IPS DF 6.9 (cell line): ENCODE data around the gene INO80E.

Source experiments
- DNase-seq: peaks from one replicate; pipeline ENCODE4 v3.0.0-alpha.2; 2013; ENCODE audit warnings: low read depth, low spot score
- H3K27ac ChIP-seq: one replicate; pipeline ENCODE4 v1.5.1; 2013; ENCODE audit warnings: low read length, control low read depth
- H3K27me3 ChIP-seq: 2 replicates; pipeline ENCODE4 v1.6.1; 2013; ENCODE audit warnings: mild to moderate bottlenecking, low read length; ENCODE audit not compliant: control insufficient read depth, insufficient read depth
- H3K36me3 ChIP-seq: 2 replicates; pipeline ENCODE4 v1.6.1; 2013; ENCODE audit warnings: low read length; ENCODE audit not compliant: control insufficient read depth, insufficient read depth
- H3K4me1 ChIP-seq: 2 replicates; pipeline ENCODE4 v1.6.1; 2013; ENCODE audit warnings: low read length; ENCODE audit not compliant: control insufficient read depth, insufficient read depth
- H3K4me3 ChIP-seq: 2 replicates; pipeline ENCODE4 v1.5.1; 2013; ENCODE audit warnings: mild to moderate bottlenecking, low read length
- H3K9me3 ChIP-seq: 2 replicates; pipeline ENCODE4 v1.6.1; 2013; ENCODE audit warnings: low read length, inconsistent platforms; ENCODE audit not compliant: control insufficient read depth, insufficient read depth
- WGBS: extraction: QIAGEN DNeasy Blood & Tissue Kit; methylation state at CpG from one replicate; pipeline ENCODE4 v1.1.7; 2013; ENCODE audit warnings: mixed read lengths, missing lambda C conversion rate; ENCODE audit not compliant: insufficient read length, insufficient coverage; 5-methylcytosine and 5-hydroxymethylcytosine counted together

The INO80E gene

DNA sequence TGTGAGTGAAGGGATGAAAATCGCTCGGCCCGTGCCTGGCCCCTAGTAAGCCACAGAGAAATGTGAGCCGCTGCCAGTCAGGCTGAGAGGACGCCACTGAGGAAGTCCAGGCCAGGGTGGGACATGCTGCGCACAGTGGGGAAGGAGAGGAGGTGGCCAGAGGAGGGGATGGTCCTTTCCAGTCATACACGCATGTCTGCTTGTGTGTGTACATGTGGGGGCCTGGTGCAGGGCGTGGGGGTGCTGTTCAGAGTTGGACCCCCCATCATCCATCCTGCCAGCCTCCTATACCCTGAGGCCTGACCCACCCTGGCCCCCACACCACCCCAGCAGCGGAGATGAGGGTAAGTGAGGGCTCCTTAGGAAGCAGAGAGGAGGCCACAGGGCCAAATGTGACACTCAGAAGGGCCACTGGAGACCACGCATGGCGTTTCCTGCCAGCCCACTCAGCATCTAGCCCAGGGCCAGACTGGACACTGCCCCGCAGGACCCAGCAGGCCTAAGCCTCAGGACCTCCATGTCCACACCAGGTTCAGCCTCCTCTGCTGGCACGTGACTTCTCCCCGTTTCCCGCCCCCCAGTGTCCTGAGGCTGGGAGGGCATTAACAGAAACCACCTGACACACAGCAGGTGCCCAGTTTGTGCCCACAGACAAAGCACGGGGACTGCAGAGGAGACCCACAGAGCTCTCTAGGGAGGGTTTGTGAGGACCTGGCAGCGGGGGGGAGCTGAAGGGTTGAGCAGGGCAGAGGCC, 7.8 kb downstream of the INO80E start:
- Histone ChIP-seq H3K36me3 (peaks cover 19% of the 10 kb centered on the region), H3K4me3 (no peak overlapping the region), H3K4me1 (no peaks in the 10 kb centered on the region; the same call in 1 of the 2 replicates), H3K27me3 (no peaks in the 10 kb centered on the region), H3K9me3 (no peaks in the 10 kb centered on the region), H3K27ac (no peak overlapping the region)
- no CpG with 5 or more reads among the region's 17 CpGs for WGBS
- no peak for DNase-seq

DNA sequence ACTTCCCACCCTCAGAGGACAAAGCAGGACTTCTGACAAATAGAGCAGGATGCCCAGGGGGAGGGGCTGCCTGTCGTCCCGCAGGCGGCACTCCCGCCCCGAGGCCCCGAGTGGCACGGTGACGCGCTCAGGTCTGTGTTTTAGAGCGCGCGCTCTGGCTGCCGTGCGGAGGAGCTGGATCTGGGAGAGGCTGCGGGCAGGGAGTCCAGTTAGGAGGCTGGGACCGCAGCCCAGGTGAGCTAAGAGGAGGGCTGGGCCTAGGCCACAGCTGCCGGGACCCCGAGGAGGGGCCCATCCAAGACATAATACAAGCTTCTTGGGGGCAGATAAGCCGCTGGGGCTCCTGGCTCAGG, 8.4 kb downstream of the INO80E start:
- H3K27ac ChIP-seq = no peak overlapping the region
- peaks cover 19% of the 10 kb centered on the region for H3K36me3 ChIP-seq
- no peak overlapping the region for H3K4me3 ChIP-seq
- WGBS = no CpG with 5 or more reads among the region's 19 CpGs
- DNase-seq = no peak
- no peaks in the 10 kb centered on the region for H3K27me3 ChIP-seq
- no peaks in the 10 kb centered on the region; the same call in none of the 2 replicates for H3K4me1 ChIP-seq
- no peaks in the 10 kb centered on the region for H3K9me3 ChIP-seq

DNA sequence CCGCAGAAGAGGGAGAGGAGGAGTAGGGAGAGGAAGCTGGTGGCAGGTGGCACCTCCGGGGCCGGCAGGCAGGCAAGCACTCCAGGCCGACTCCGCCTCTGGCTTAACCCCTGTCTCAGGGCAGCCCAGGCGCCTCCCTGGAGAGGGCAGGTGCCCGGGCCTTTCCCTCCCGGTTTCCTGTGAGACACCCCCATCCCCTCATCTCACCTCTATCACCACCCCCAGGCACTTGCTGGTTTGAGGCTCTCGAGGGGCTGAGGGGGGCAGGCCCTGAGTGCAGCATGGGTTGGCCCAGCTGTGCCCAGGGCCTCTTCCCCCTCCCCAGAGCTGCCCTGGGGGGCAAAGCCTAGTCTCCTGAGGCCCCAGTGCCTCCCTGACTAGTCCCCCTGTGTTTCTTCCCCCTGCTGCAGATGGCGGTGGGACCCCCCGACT, 8.8 kb downstream of the INO80E start:
- no peaks in the 10 kb centered on the region for H3K9me3 ChIP-seq
- no peak overlapping the region for H3K27ac ChIP-seq

DNA sequence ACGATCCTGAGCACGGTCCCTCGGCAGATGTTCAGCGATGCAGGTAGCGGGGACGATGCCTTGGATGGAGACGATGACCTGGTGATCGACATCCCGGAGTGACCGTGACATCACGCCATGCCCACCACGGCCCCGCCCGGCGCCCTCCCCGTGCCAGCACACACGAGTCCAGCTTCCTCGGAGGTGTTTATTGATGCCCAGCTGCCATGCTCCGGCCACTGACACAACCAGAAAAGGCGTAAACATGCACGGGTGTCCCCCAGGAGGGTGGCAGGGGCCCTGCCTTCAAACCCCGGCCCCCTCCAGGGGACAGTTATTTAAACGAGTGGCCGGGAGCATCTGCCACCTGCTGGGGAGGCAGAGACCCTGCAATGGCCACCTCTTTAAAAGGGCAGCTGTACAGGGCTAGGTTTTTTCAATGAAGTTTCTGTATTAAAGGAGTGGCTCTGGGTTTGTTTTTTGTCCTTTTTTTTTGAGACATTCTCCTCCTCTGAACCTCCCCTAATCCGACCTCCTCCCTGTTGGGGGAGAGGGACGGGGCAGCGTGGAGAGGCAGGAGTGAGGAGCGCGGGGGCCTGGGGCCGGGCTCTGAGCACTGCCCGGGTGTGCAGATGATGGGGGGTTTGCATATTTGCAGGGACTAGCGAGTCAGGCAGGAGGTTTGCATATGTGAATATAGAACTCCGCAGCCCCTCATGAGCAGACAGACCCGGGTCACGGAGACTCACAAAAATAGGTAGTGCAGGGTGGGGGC, 9.5 kb downstream of the INO80E start:
- H3K36me3 ChIP-seq = peaks cover 19% of the 10 kb centered on the region
- no peak for DNase-seq
- H3K27ac ChIP-seq = no peak overlapping the region
- no CpG with 5 or more reads among the region's 35 CpGs for WGBS
- H3K9me3 ChIP-seq = no peaks in the 10 kb centered on the region
- peaks cover 2% of the 10 kb centered on the region; the same call in 1 of the 2 replicates for H3K27me3 ChIP-seq
- H3K4me3 ChIP-seq = no peak overlapping the region
- H3K4me1 ChIP-seq = peaks cover 3% of the 10 kb centered on the region

More for the DNA sequence above, 8.8 kb downstream of the INO80E start:
- no CpG with 5 or more reads among the region's 11 CpGs for WGBS
- Histone ChIP-seq H3K4me3 (no peak overlapping the region), H3K36me3 (peaks cover 19% of the 10 kb centered on the region), H3K4me1 (no peaks in the 10 kb centered on the region; the same call in none of the 2 replicates), H3K27me3 (no peaks in the 10 kb centered on the region)
- no peak for DNase-seq

- H3K9me3 ChIP-seq = no peaks in the 10 kb centered on the region
- no peak for DNase-seq
- no peak overlapping the region for H3K4me3 ChIP-seq
- peaks cover 2% of the 10 kb centered on the region; the same call in 1 of the 2 replicates for H3K27me3 ChIP-seq
- H3K4me1 ChIP-seq = peaks cover 3% of the 10 kb centered on the region
- no CpG with 5 or more reads among the region's 18 CpGs for WGBS
- no peak overlapping the region for H3K27ac ChIP-seq
- peaks cover 19% of the 10 kb centered on the region for H3K36me3 ChIP-seq
Measured at GRCh38 chr16:30006095-30006473, 10.0 kb downstream of the INO80E start.

- WGBS = no CpG with 5 or more reads among the region's 34 CpGs
- Histone ChIP-seq H3K27me3 (peaks cover 2% of the 10 kb centered on the region; the same call in 1 of the 2 replicates), H3K9me3 (no peaks in the 10 kb centered on the region), H3K4me3 (no peak overlapping the region), H3K4me1 (peaks cover 3% of the 10 kb centered on the region), H3K36me3 (peaks cover 17% of the 10 kb centered on the region), H3K27ac (no peak overlapping the region)
- DNase-seq = no peak
Measured at GRCh38 chr16:30006659-30007377, 10.8 kb downstream of the INO80E start.

DNA sequence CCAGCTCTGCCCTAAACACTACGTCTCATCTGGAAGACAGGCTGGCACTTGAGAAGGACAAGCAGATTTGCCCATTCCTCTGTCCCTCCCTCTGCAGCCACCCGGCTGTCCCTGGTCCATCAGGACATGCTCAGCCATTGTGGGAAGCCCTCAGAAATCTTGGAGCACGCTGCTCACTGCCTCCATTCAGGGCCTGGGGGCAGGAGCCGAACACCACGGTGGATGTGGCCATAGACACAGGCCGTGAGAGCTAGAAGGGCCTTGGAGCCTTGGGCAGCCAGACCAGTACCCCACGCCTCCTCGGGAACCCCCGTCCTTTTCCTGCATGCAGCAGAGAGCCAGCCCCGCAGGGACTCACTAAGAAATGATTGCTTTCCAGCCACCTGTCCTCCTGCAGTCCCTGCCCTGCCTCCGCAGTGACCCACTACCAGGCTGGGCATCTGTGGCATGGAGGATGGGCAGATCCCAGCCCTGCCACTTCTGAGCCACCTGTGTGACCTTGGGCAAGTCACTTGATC, 11.4 kb downstream of the INO80E start:
- peaks cover 2% of the 10 kb centered on the region; the same call in 1 of the 2 replicates for H3K27me3 ChIP-seq
- H3K9me3 ChIP-seq = no peaks in the 10 kb centered on the region
- no CpG with 5 or more reads among the region's 11 CpGs for WGBS
- peaks cover 3% of the 10 kb centered on the region for H3K4me1 ChIP-seq
- no peak overlapping the region for H3K27ac ChIP-seq
- no peak overlapping the region for H3K4me3 ChIP-seq
- no peak for DNase-seq
- peaks cover 13% of the 10 kb centered on the region for H3K36me3 ChIP-seq

DNA sequence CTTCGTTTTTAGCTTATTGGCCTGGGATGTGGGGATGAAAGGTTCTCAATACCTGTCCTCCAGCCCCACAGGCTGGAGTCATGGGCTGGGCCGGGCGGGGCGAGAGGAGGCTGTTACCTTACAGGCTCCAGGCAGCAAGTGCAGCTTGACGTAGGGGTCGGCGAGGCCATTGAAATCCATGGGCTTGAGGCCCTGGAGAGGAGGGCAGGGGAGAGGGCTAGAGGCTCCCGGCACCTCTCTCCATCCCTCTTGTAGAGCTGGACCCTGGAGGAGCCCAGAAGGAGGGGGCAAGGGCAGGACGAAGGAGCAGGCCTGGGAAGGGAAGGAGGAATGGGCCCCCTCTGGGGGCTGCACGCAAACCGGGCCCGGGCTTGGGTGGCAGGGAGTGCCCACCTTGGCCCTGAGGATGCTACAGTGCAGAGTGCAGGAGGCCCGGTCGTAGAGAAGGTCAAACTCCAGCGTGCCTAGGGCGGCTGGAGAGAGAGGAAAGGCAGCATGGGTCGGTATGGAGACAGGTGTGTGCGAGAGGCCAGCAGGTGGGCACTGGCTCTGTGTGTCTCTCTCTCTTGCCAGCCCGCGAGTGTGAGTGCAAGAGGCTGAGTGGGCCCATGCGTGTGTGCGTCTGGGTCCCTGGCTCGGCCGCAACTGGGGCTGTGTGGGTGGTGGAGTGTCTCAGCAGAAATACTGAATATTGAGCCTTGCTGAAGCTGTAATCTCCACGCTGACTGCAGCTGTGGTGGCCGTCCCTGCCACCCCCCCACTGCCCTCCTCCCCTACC, 13.2 kb downstream of the INO80E start:
- Histone ChIP-seq H3K36me3 (peaks cover 4% of the 10 kb centered on the region; the same call in 1 of the 2 replicates), H3K9me3 (no peaks in the 10 kb centered on the region), H3K27ac (no peak overlapping the region), H3K4me1 (peaks cover 3% of the 10 kb centered on the region), H3K4me3 (no peak overlapping the region), H3K27me3 (peaks cover 2% of the 10 kb centered on the region; the same call in 1 of the 2 replicates)
- no CpG with 5 or more reads among the region's 26 CpGs for WGBS
- DNase-seq = no peak

GRCh38 chr16:30009990-30010843, 14.2 kb downstream of the INO80E start:
- H3K27me3 ChIP-seq = peaks cover 2% of the 10 kb centered on the region; the same call in 1 of the 2 replicates
- no peaks in the 10 kb centered on the region for H3K9me3 ChIP-seq
- peaks cover 3% of the 10 kb centered on the region for H3K4me1 ChIP-seq
- H3K4me3 ChIP-seq = peak overlapping the region; percentile 90
- no peak overlapping the region for H3K27ac ChIP-seq
- peaks cover 4% of the 10 kb centered on the region; the same call in 1 of the 2 replicates for H3K36me3 ChIP-seq
- no peak for DNase-seq
- WGBS = no CpG with 5 or more reads among the region's 34 CpGs
